Pancreas (tissue), 10 donors: ENCODE results near the gene WDR7. TPM values are rescaled to one million over a fixed set of nuclear protein-coding genes. Genes with fewer than 3 reads are reported as not detected.

ENCODE experiments used
- ATAC-seq, 4 donors: fragments of 200-7000 bp; cut with Tn5 transposase; one replicate each; pipeline versions ENCODE4 v1.8.0 to v1.9.1; 2020; ENCODE audit warnings: mild to moderate bottlenecking in 4 of 4, moderate library complexity in 4 of 4
- DNase-seq, 6 donors: peaks; one replicate each; pipeline ENCODE4 v3.0.0-alpha.2; 2020
- FAIRE-seq: peaks from 2 replicates; lab custom pipeline; 2012; peaks lifted over from hg19 to GRCh38; lab: Jason Lieb, UNC
- H3K27ac ChIP-seq, 4 donors: fragments of 200-600 bp; sonication (generic); 1 replicate in 3 of 4; 2 replicates in 1 of 4; pipeline versions ENCODE4 v1.5.0 to v1.8.0; 2020
- H3K27me3 ChIP-seq, 4 donors: fragments of 200-600 bp; one replicate each; pipeline ENCODE4 v1.8.0; 2021
- H3K36me3 ChIP-seq, 3 donors: fragments of 200-600 bp; sonication (generic) in 1 of 3; one replicate each; pipeline versions ENCODE4 v1.5.0 to v1.8.0; 2020 to 2021
- H3K4me1 ChIP-seq, 3 donors: fragments of 200-600 bp; one replicate each; pipeline ENCODE4 v1.8.0; 2021
- H3K4me3 ChIP-seq, 4 donors: fragments of 200-600 bp; sonication (generic) in 2 of 4; one replicate each; pipeline versions ENCODE4 v1.5.0 to v1.8.0; 2020 to 2021
- H3K9me3 ChIP-seq, 4 donors: fragments of 200-600 bp; one replicate each; pipeline ENCODE4 v1.8.0; 2021
- WGBS, 2 donors: extraction: QIAGEN DNeasy Blood & Tissue Kit; methylation state at CpG; one replicate each; pipeline ENCODE4 v1.1.7; 2013; 5-methylcytosine and 5-hydroxymethylcytosine counted together
- intact Hi-C, 3 donors: fragments of 100-400 bp; cut with DNase I; formaldehyde crosslinking; loops; one replicate each; pipeline versions ENCODE4 v1.11.1 to v1.14.2; 2022
- polyA plus RNA-seq, 2 donors: library from polyadenylated mRNA; stranded (reverse); fragments of 200-250 nt; gene quantifications; one replicate each; pipeline ENCODE4 v1.2.3, GENCODE V29; 2013
- total RNA-seq, 6 donors: library from RNA; stranded (reverse); fragmentation: NEBNext Ultra II Directional in 4 of 6; extraction: Animal tissue kit (Norgen Biotek cat#: 25700) in 4 of 6; gene quantifications; one replicate each; pipeline versions ENCODE4 v1.2.1 to v1.2.4, GENCODE V29; 2021 to 2023
- TF ChIP-seq, protein P1 (sequence below), 4 donors: fragments of 200-600 bp; sonication (generic) in 3 of 4; IDR thresholded peaks; one replicate each; pipeline versions ENCODE4 v1.5.0 to v1.8.0; 2021; ENCODE audit warnings: antibody characterized with exemption in 4 of 4
- donor health status: healthy with polysubstance abuse.
- donor health status: DM: no; HTN: no; CAD: no; lungs with moderate emphysema.
- donor health status: DM: no; HTN: no; CAD: no.
- donor health status: control.
- donor health status: control.
- donor health status: Bipolar disorder and iron deficiency.
- donor health status: DM: yes; HTN: yes; CAD: no.
- donor health status: DM: no; HTN: no; CAD: no.
- donor health status: DM: no; HTN: no; CAD: no.
- donor health status: DM: yes; HTN: yes; CAD: no.

The WDR7 gene
- total and polyA plus RNA-seq, 8 donors = 2.5 to 14.4 (median 10.3) TPM

DNA sequence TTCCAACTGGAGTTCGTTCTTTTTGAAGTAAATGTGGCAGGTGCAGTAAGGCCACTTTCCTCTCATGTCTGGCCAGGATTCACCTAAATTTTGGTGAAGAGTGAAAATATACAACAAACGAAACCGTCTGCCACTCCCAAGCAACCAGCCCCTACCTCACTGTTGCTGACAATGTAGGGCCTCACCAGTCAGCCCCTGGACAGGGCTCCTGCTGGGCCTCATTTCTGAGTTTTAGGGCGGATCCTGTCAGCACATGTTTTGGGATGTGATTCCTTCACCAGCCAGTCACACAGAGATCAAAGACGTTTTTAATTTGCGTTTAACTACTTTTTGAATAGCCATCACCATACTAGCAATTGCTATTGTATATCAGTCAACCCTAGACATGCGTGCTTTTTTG is 185.0 kb downstream of the WDR7 start:
- Histone ChIP-seq H3K4me3 (no peak overlapping the region), H3K27me3 (no peaks in the 10 kb centered on the region), H3K36me3 (no peaks in the 10 kb centered on the region), H3K4me1 (no peaks in the 10 kb centered on the region), H3K9me3 (no peaks in the 10 kb centered on the region), H3K27ac (no peak overlapping the region)
- no peak for FAIRE-seq
- ATAC-seq = no peak
- WGBS, 2 donors = 88 to 93% methylated on average over 7 of the region's 7 CpGs
- TF ChIP-seq, protein P1, sequence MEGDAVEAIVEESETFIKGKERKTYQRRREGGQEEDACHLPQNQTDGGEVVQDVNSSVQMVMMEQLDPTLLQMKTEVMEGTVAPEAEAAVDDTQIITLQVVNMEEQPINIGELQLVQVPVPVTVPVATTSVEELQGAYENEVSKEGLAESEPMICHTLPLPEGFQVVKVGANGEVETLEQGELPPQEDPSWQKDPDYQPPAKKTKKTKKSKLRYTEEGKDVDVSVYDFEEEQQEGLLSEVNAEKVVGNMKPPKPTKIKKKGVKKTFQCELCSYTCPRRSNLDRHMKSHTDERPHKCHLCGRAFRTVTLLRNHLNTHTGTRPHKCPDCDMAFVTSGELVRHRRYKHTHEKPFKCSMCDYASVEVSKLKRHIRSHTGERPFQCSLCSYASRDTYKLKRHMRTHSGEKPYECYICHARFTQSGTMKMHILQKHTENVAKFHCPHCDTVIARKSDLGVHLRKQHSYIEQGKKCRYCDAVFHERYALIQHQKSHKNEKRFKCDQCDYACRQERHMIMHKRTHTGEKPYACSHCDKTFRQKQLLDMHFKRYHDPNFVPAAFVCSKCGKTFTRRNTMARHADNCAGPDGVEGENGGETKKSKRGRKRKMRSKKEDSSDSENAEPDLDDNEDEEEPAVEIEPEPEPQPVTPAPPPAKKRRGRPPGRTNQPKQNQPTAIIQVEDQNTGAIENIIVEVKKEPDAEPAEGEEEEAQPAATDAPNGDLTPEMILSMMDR (IDR thresholded peaks at IDR 0.05) = no peak
- DNase-seq = no peak
- intact Hi-C loops = no loop called here

DNA sequence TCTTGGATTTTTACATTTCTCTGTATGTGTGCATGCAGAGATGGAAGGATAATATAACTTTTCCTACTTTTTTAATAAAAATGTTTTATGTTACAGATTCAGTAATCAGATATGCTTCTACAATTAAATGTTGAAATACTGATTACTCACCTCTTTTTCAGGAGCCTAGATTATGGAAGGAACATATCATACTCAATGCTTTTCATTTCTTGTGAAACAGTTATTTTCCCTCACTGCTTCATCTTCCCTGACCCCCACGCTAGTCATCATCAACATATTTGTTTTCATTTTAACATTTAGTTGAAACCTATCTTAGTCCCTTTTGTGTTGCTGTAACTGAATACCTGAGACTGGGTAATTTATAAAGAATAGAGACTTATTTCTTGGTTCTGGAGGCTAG is 190.7 kb downstream of the WDR7 start:
- Histone ChIP-seq H3K4me1 (no peaks in the 10 kb centered on the region), H3K36me3 (no peaks in the 10 kb centered on the region), H3K27ac (no peak overlapping the region), H3K9me3 (no peaks in the 10 kb centered on the region), H3K27me3 (no peaks in the 10 kb centered on the region), H3K4me3 (no peak overlapping the region)
- FAIRE-seq = no peak
- TF ChIP-seq, protein P1 (IDR thresholded peaks at IDR 0.05) = no peak
- 97 to 99% methylated on average over 1 of the region's 1 CpG for WGBS, 2 donors
- DNase-seq = no peak
- intact Hi-C loops = no loop called here
- ATAC-seq = no peak

DNA sequence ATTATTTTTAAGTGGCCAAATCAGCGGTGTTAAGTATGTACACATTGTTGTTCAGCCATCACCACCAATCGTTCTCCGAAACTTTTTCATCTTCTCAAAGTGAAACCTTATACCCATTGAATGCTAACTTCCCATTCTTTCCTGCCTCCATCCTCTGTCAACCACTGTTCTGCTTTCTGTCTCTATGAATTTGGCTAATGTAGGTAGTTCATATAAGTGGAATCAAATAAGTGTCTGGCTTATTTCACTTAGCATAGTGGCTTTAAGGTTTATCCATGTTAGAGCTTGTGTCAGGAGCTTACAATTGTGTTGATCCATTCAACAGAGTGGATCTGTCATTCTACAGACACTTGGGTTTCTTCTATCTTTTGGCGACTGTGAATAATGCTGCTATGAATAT is 192.1 kb downstream of the WDR7 start:
- FAIRE-seq (no peak), ATAC-seq (no peak), DNase-seq (no peak)
- Histone ChIP-seq H3K36me3 (no peaks in the 10 kb centered on the region), H3K4me3 (no peak overlapping the region), H3K9me3 (no peaks in the 10 kb centered on the region), H3K27ac (no peak overlapping the region), H3K4me1 (no peaks in the 10 kb centered on the region), H3K27me3 (no peaks in the 10 kb centered on the region)
- intact Hi-C loops = no loop called here
- 94 to 96% methylated on average over 4 of the region's 4 CpGs for WGBS, 2 donors
- TF ChIP-seq, protein P1 (IDR thresholded peaks at IDR 0.05) = no peak

DNA sequence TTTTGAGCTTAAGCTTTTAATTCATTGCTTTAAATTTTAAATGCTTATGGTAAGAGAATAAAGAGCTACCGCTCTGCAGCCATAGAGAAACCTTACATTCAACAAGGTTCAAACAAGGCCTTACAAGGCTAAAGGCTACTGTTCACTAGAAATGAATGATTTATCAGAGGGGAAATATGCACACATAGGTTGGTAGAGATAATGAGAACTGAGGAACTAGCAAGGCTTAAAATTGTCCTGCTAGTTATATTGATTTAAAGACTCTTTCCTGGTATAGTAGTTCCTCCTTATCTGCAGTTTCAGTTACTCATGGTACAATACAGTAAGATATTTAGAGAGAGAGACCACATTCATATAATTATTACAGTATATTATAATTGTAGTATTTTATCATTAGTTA is 193.4 kb downstream of the WDR7 start:
- ATAC-seq (no peak), DNase-seq (no peak), FAIRE-seq (no peak)
- Histone ChIP-seq H3K27me3 (no peaks in the 10 kb centered on the region), H3K27ac (no peak overlapping the region), H3K9me3 (no peaks in the 10 kb centered on the region), H3K4me3 (no peak overlapping the region), H3K4me1 (no peaks in the 10 kb centered on the region), H3K36me3 (no peaks in the 10 kb centered on the region)
- TF ChIP-seq, protein P1 (IDR thresholded peaks at IDR 0.05) = no peak
- intact Hi-C loops = no loop called here
- 100% methylated on average over 1 of the region's 1 CpG for WGBS, 2 donors

DNA sequence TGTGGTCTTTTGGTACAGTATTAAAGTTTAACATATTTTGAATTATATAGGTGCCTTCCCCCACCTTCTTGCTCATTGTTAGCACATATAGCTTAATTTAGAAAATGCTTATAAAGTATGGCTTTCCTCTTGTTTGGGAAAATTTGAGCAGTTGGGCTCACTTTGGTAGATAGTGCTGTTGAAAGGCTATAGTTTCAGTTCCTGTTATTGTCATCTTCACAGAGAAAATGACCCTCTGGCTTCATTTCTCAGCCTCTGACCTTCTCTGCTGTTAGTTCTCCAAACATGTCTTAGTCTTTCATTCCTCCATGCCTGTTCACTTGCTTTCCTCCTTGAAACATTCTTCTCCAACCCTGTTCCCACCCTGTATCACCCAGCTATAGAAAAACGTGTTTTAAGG is 200.6 kb downstream of the WDR7 start:
- TF ChIP-seq, protein P1 (IDR thresholded peaks at IDR 0.05) = no peak
- H3K9me3 ChIP-seq = no peaks in the 10 kb centered on the region
- no peaks in the 10 kb centered on the region for H3K27me3 ChIP-seq
- no peaks in the 10 kb centered on the region for H3K36me3 ChIP-seq
- ATAC-seq (no peak), FAIRE-seq (no peak), DNase-seq (no peak)
- no peak overlapping the region for H3K4me3 ChIP-seq
- intact Hi-C loops = no loop called here
- no peaks in the 10 kb centered on the region for H3K4me1 ChIP-seq
- 34 to 44% methylated on average over 1 of the region's 1 CpG for WGBS, 2 donors
- H3K27ac ChIP-seq = no peak overlapping the region
